SK-N-SH (cell line): ENCODE results near the gene ZNF726. TPM values are rescaled to one million over a fixed set of nuclear protein-coding genes. Genes with fewer than 3 reads are reported as not detected.

ENCODE experiments used
- CTCF ChIA-PET: fragments of 300-600, 350-600 bp; formaldehyde crosslinking; extraction: SDS; loops from one replicate; lab custom pipeline; 2021; lab: Yijun Ruan, JAX
- POLR2A ChIA-PET: fragments of 350-600 bp; sonication (Branson Sonifier 250); formaldehyde crosslinking; extraction: SDS; loops from one replicate; lab custom pipeline; 2020; ENCODE audit warnings: antibody characterized with exemption, inconsistent platforms; lab: Yijun Ruan, JAX
- DNase-seq: peaks from one replicate; pipeline ENCODE4 v3.0.0; 2012
- H2AFZ ChIP-seq: fragments of 200-600 bp; sonication (generic); 2 replicates; pipeline ENCODE4 v1.8.1; 2016; ENCODE audit warnings: antibody characterized with exemption, mild to moderate bottlenecking, low read depth
- H3F3A ChIP-seq: fragments of 200-600 bp; sonication (generic); replicated peaks from 2 replicates; pipeline ENCODE3; 2016; ENCODE audit warnings: antibody characterized with exemption, mild to moderate bottlenecking; ENCODE audit not compliant: insufficient read depth
- H3K27ac ChIP-seq, 2 experiments: fragments of 200-500 bp in 1 of 2; fragments of 200-600 bp in 1 of 2; sonication (Bioruptor generic) in 1 of 2; sonication (generic), shearing (Covaris generic) in 1 of 2; 2 replicates each; pipeline versions ENCODE4 v1.5.1 to v1.6.1; 2014 to 2016; ENCODE audit warnings: low read depth in 2 of 2, inconsistent platforms in 1 of 2, low read length in 1 of 2, mild to moderate bottlenecking in 1 of 2, mixed read lengths in 1 of 2
- H3K27me3 ChIP-seq: fragments of 200-600 bp; sonication (generic), shearing (Covaris generic); 2 replicates; pipeline ENCODE4 v1.6.1; 2016; ENCODE audit warnings: mixed run types; ENCODE audit not compliant: insufficient read depth
- H3K36me3 ChIP-seq, 2 experiments: fragments of 200-500 bp in 1 of 2; fragments of 200-600 bp in 1 of 2; sonication (Bioruptor generic) in 1 of 2; sonication (generic) in 1 of 2; replicated peaks in 1 of 2; 2 replicates each; pipeline versions ENCODE3 to v1.5.1; 2014 to 2016; ENCODE audit warnings: low read length in 1 of 2, mild to moderate bottlenecking in 1 of 2; ENCODE audit not compliant: insufficient read depth in 2 of 2, control insufficient read depth in 1 of 2
- H3K4me1 ChIP-seq, 2 experiments: fragments of 200-500 bp in 1 of 2; fragments of 200-600 bp in 1 of 2; sonication (Bioruptor generic) in 1 of 2; sonication (generic), shearing (Covaris generic) in 1 of 2; 2 replicates each; pipeline versions ENCODE4 v1.5.1 to v1.6.1; 2014 to 2016; ENCODE audit warnings: low read depth in 1 of 2, low read length in 1 of 2, mixed run types in 1 of 2; ENCODE audit not compliant: insufficient read depth in 2 of 2, control insufficient read depth in 1 of 2
- H3K4me2 ChIP-seq: fragments of 200-600 bp; sonication (generic), shearing (Covaris generic); 2 replicates; pipeline ENCODE4 v1.6.1; 2017; ENCODE audit warnings: mixed run types
- H3K4me3 ChIP-seq, 2 experiments: fragments of 200-500 bp in 1 of 2; fragments of 200-600 bp in 1 of 2; sonication (Bioruptor generic) in 1 of 2; sonication (generic), shearing (Covaris generic) in 1 of 2; 2 replicates each; pipeline versions ENCODE4 v1.5.1 to v1.8.1; 2014 to 2016; ENCODE audit warnings: low read depth in 2 of 2, inconsistent platforms in 1 of 2, low read length in 1 of 2, mild to moderate bottlenecking in 1 of 2, mixed read lengths in 1 of 2, moderate library complexity in 1 of 2
- H3K79me2 ChIP-seq: fragments of 200-600 bp; sonication (generic); 2 replicates; pipeline ENCODE4 v1.8.1; 2017; ENCODE audit warnings: mild to moderate bottlenecking; ENCODE audit not compliant: insufficient read depth
- H3K9ac ChIP-seq: fragments of 200-600 bp; sonication (generic); 2 replicates; pipeline ENCODE4 v1.6.1; 2017; ENCODE audit warnings: mixed run types
- H3K9me2 ChIP-seq: fragments of 200-600 bp; sonication (generic); 2 replicates; pipeline ENCODE4 v1.6.1; 2017; ENCODE audit warnings: mixed run types
- H3K9me3 ChIP-seq: fragments of 200-600 bp; sonication (generic); 2 replicates; pipeline ENCODE4 v1.6.1; 2017; ENCODE audit warnings: mixed run types, mild to moderate bottlenecking, moderate library complexity
- H4K20me1 ChIP-seq: fragments of 200-600 bp; sonication (generic); 2 replicates; pipeline ENCODE4 v1.6.1; 2017; ENCODE audit warnings: mild to moderate bottlenecking, mixed run types; ENCODE audit not compliant: insufficient read depth
- CTCF ChIP-seq: fragments of 200-600 bp; sonication (generic); IDR thresholded peaks from 2 replicates; pipeline ENCODE4 v1.6.1; 2017; ENCODE audit warnings: antibody characterized with exemption, mild to moderate bottlenecking, moderate library complexity
- FOSL2 ChIP-seq: IDR thresholded peaks from 2 replicates; pipeline ENCODE4 v1.4.0; 2012; ENCODE audit warnings: low read depth, mild to moderate bottlenecking, moderate library complexity, borderline replicate concordance
- GATA2 ChIP-seq: sonication (generic); formaldehyde crosslinking; IDR thresholded peaks from 2 replicates; pipeline ENCODE4 v1.5.0; 2020; ENCODE audit warnings: mild to moderate bottlenecking, missing genetic modification reagents
- MEF2A ChIP-seq: IDR thresholded peaks from 2 replicates; pipeline ENCODE4 v1.4.0; 2012; ENCODE audit warnings: low read depth, borderline replicate concordance
- RAD21 ChIP-seq: IDR thresholded peaks from 2 replicates; pipeline ENCODE4 v1.6.1; 2012; ENCODE audit warnings: mild to moderate bottlenecking, low read length
- RXRA ChIP-seq: IDR thresholded peaks from 2 replicates; pipeline ENCODE4 v1.4.0; 2012; ENCODE audit warnings: low read depth, mild to moderate bottlenecking, borderline replicate concordance
- SMC3 ChIP-seq: IDR thresholded peaks from 2 replicates; pipeline ENCODE4 v1.6.1; 2012; ENCODE audit warnings: low read depth, low read length, improper control_type of control experiment
- USF2 ChIP-seq: fragments of 150-350 bp; IDR thresholded peaks from 2 replicates; pipeline ENCODE4 v1.6.1; 2017; ENCODE audit warnings: antibody characterized with exemption, low read length, low read depth, borderline replicate concordance
- YY1 ChIP-seq: IDR thresholded peaks from 2 replicates; pipeline ENCODE4 v1.4.0; 2012; ENCODE audit warnings: low read depth, mild to moderate bottlenecking
- WGBS: methylation state at CpG from one replicate; pipeline ENCODE4 v1.1.6; 2017; ENCODE audit warnings: low lambda C conversion rate; 5-methylcytosine and 5-hydroxymethylcytosine counted together
- polyA plus RNA-seq, 3 experiments: library from polyadenylated mRNA; depleted of rRNA; stranded (reverse); fragments of >200 nt; gene quantifications; 2 replicates each; pipeline ENCODE4 v1.2.3, GENCODE V29; 2012
- TF ChIP-seq, protein P1 (sequence below): IDR thresholded peaks from 2 replicates; pipeline ENCODE4; 2012
- TF ChIP-seq, protein P2 (sequence below): IDR thresholded peaks from 2 replicates; pipeline ENCODE4 v1.4.0; 2012; ENCODE audit warnings: low read depth, borderline replicate concordance

The ZNF726 gene
- polyA plus RNA-seq, 1 of the 3 experiments (the other 2 are of a cell fraction): 3.4 TPM

DNA sequence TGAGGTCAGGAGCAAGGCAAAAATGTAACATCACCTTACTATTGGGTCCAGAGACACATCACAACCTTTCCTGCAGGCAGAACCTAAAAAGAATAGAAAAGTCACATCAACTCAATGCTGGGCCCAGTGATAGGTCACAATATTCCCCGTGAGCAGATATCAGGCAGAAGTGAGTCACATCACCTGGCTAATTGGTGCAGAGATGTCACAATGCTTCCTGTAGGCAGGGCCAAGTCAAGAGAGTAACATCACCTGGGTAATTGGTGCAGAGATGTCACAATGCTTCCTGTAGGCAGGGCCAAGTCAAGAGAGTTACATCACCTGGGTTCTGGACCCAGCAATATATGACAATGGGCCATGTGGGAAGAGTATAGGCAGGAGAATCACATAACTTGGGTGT lies 63.4 kb downstream of the ZNF726 start:
- Histone ChIP-seq H3K4me2 (no peak overlapping the region), H3K4me1 (no peaks in the 10 kb centered on the region), H3K27ac (no peak overlapping the region), H3K4me3 (no peak overlapping the region), H4K20me1 (no peaks in the 10 kb centered on the region), H2AFZ (no peak overlapping the region), H3K9me2 (no peaks in the 10 kb centered on the region), H3K36me3 (no peaks in the 10 kb centered on the region), H3K27me3 (no peaks in the 10 kb centered on the region), H3F3A (no peaks in the 10 kb centered on the region), H3K79me2 (no peaks in the 10 kb centered on the region), H3K9ac (no peak overlapping the region), H3K9me3 (no peaks in the 10 kb centered on the region)
- 0% methylated on average over 1 of the region's 1 CpG for WGBS
- ChIA-PET POLR2A (no interaction called here), CTCF (no interaction called here)
- TF ChIP-seq YY1 (no peak), RAD21 (no peak), RXRA (no peak), CTCF (no peak), MEF2A (no peak), FOSL2 (no peak), SMC3 (no peak), GATA2 (CRISPR knock-in tag) (no peak), USF2 (no peak)
- TF ChIP-seq, protein P1, sequence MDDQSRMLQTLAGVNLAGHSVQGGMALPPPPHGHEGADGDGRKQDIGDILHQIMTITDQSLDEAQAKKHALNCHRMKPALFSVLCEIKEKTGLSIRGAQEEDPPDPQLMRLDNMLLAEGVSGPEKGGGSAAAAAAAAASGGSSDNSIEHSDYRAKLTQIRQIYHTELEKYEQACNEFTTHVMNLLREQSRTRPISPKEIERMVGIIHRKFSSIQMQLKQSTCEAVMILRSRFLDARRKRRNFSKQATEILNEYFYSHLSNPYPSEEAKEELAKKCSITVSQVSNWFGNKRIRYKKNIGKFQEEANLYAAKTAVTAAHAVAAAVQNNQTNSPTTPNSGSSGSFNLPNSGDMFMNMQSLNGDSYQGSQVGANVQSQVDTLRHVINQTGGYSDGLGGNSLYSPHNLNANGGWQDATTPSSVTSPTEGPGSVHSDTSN: no peak
- DNase-seq: no peak

- POLR2A ChIA-PET: no interaction called here
- 8% methylated on average over 2 of the region's 2 CpGs for WGBS
- H3K27me3 ChIP-seq: no peaks in the 10 kb centered on the region
These were observed 66.1 kb downstream of the ZNF726 start for GRCh38 chr19:23980805-23981204.

More at GRCh38 chr19:23980805-23981204, 66.1 kb downstream of the ZNF726 start:
- Histone ChIP-seq H3K27ac (no peak overlapping the region), H3K4me2 (no peak overlapping the region), H3K9me2 (no peaks in the 10 kb centered on the region), H2AFZ (no peak overlapping the region), H3K4me3 (no peak overlapping the region), H3K9ac (no peak overlapping the region), H3F3A (no peaks in the 10 kb centered on the region), H4K20me1 (no peaks in the 10 kb centered on the region), H3K9me3 (no peaks in the 10 kb centered on the region), H3K79me2 (no peaks in the 10 kb centered on the region), H3K36me3 (no peaks in the 10 kb centered on the region), H3K4me1 (no peaks in the 10 kb centered on the region)
- TF ChIP-seq, protein P2, sequence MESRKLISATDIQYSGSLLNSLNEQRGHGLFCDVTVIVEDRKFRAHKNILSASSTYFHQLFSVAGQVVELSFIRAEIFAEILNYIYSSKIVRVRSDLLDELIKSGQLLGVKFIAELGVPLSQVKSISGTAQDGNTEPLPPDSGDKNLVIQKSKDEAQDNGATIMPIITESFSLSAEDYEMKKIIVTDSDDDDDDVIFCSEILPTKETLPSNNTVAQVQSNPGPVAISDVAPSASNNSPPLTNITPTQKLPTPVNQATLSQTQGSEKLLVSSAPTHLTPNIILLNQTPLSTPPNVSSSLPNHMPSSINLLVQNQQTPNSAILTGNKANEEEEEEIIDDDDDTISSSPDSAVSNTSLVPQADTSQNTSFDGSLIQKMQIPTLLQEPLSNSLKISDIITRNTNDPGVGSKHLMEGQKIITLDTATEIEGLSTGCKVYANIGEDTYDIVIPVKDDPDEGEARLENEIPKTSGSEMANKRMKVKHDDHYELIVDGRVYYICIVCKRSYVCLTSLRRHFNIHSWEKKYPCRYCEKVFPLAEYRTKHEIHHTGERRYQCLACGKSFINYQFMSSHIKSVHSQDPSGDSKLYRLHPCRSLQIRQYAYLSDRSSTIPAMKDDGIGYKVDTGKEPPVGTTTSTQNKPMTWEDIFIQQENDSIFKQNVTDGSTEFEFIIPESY: no peak
- no peak for TF ChIP-seq GATA2 (CRISPR knock-in tag)
- DNase-seq: no peak
- CTCF ChIA-PET: no interaction called here
